GM19193 (cell line): ENCODE measurements around the gene PLA2R1.

ENCODE experiments used
- POLR2A ChIP-seq: IDR thresholded peaks from 4 replicates; pipeline ENCODE4 v1.6.1; 2011; ENCODE audit not compliant: insufficient read depth, insufficient read length; ENCODE audit errors: extremely low read depth

PLA2R1 gene

DNA sequence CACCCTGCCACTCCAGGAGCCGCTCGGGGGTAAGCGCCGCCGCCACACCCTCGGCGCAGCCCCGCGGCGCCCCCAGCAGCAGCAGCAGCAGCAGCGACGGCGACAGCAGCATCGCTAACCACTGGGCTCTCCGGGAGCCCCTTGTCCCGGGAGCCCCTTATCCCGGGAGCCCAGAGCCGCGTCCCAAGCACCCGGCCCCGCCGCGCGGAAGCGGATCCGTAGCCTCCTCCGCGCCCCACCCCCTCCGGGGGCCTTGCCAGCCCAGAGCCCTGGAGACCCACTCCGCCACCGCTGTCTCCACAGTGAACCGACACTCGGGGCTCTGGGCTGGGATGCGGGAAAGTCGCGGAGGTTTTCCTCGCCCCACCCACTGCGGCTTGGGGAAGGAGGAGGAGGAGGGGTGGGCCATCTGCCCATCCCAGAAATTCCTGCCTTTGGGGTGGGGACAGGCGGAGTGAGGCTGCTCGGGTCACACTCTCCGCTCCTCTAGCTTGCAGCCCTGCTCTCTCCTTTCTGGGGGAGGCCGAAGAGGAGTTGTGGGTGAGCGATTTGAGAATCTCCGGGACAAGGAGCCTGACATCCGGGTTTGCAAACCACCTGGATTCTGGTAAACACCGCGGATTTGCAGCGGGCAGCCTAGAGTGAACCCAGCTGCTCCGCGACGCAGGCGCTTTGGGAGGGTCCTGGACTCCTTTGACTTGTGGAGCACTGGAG lies at the start of gene PLA2R1:
PLA2R1 (minus strand) TSS at position 324 of the 714 bp plus-strand sequence; CDS start at position 112, 212 bp downstream.
- TF ChIP-seq POLR2A = no peak

DNA sequence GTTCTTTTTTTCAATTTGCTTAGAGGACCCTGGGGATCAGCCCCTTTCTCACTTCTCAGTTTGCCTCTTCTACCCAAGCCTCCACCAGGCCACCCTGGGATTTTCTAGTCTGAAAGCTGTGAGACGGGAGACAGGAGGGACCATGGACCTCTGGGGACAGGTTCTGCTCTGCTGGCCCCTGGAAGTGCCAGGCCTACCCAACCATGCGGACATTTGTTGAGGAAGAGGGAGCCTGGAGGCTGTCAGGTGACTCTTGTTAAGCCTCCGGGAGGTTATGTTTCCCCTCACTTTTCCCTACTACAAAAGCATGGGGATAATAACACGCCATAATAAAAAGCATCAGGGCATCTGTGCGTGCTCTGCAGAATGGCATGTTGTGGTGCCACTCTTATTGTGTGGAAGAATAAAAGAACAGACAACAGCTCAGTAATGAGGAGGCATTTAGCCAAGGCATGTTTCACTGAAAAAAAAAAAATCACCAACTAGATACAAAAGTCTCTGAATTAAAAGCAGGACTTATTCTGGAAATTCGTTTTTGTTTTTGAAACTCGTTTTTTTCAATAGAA lies 48.3 kb upstream of the PLA2R1 start:
- TF ChIP-seq POLR2A = no peak

- no peak for TF ChIP-seq POLR2A
Observed at GRCh38 chr2:160109939-160110673, 47.7 kb upstream of the PLA2R1 start.

DNA sequence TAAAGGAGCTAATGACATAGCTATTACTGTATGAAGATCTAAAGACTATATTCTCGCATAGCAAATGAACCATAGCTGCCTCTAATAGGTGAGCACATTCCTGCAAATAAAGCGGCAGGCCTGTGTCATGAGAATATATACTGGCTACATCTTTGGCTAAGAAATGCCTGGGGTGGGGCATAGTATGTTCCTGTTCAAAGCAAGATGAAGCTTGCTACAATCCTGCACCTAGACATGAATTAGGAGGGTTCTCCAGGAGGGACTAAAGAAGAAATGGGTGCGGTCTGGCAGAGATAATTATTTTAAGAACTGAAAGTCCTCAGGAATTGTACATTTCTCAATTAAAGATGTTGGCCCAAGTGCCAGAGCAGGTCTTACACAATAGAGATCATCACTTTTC lies 46.8 kb upstream of the PLA2R1 start:
- no peak for TF ChIP-seq POLR2A

DNA sequence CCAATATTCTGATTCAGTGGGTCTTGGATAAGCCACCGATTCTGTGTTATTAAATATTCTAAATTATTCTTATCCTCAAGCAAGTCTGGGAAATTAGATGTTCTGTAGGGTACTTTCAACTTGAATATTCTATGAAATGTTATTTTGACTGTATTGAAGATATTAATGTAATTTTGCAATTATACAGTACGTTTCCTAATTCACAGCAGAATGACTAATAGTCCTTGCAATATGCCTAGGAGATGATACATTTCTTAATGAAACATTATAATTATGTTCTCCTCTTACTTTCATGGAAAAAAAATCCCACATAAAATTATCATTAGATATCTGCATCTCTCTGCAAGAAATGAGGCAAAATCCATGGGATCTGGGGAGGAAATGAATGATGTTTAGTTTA lies 46.2 kb upstream of the PLA2R1 start:
- TF ChIP-seq POLR2A = no peak

DNA sequence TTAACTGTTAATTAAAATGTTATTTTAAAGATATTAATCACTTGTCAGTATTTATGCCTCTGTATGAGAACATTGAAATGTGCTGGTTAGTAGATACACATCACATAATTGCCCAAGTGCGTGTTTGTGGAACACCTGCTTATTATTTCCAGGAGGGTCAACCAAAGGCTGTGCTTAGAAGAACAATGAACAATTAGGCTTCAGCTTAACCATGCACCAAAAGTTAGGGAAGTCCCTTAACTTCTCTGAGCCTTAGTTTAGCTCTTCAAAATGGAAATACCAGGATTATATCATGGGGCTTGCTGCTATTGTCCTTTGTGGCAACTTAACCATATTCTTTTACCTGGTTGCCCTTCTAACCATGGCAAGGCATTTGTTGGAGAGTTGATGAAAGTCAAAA lies 43.0 kb upstream of the PLA2R1 start:
- no peak for TF ChIP-seq POLR2A

DNA sequence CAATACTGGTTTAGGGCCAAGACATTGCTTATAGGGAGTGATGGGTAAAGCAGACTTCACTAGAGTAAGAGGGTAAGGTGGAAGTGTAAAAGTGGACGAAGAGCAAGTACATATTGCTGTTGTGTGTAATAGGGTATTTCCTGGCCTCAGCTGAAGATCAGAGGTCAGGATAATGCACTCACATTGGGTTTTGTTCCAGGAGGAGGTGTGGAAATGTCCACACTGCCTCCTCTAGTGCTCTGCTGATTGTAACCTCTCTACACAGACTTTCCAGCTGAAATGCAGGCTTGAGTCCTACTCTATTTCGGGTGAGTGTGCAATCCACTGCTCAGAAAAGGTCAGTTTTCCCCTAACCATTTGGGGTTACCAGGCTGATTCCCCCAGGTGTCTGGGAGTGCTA lies 41.7 kb upstream of the PLA2R1 start:
- TF ChIP-seq POLR2A = no peak

DNA sequence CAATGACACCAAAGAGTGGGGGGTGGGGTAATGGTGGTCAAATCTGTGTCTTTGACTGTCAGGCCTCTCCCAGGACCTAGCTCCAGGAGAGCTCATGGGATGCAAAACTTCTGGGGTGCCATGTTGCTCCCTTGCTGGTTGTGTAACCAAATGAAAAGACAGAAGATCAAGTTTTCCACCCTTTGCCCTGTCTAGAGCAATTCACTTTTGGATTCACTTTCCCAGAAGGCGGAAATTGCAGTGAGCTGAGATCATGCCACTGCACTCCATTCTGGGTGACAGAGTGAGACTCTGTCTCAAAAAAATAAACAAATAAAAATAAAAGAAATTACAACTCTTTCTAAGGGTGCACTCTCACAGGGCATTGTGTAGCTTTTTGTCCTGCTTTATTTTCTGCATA lies 34.9 kb upstream of the PLA2R1 start:
- TF ChIP-seq POLR2A = no peak

DNA sequence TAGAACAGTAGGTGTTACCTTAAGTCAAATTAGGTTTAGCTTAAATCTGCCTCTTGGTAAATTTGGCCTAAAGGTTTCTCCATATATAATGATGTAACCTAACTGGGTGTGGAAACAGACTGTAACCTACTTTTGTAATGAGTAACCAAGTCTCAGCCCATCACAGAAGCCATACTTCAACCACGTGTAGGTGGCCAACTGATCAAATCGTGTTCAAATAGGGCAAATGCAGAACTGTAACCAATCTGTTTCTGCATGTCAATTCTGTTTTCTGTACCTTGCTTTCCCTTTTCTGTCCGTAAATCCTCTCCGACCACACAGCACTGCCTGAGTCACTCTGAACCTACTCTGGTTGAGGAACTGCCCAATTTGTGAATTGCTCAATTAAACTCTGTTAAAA lies 34.0 kb upstream of the PLA2R1 start:
- TF ChIP-seq POLR2A = no peak

DNA sequence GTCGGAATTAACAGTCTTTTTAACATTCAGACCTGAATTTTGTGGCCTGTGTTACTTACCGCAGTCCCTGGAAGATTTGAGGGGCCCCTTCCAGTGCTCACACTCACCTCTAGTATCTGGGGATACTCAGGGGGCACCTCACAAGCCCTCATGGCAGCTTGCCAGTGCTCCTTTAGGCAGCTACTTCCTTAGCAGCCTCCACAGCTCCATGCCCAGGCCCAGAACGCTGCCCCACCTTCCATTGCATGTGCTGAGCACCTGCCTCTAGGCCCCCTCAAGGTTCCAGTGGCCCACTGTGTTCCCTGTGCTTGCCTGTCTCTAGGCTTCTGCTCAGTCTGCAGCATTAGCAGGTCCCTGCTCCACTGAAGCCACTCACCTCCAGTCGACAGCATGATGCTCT lies 30.0 kb upstream of the PLA2R1 start:
- no peak for TF ChIP-seq POLR2A

DNA sequence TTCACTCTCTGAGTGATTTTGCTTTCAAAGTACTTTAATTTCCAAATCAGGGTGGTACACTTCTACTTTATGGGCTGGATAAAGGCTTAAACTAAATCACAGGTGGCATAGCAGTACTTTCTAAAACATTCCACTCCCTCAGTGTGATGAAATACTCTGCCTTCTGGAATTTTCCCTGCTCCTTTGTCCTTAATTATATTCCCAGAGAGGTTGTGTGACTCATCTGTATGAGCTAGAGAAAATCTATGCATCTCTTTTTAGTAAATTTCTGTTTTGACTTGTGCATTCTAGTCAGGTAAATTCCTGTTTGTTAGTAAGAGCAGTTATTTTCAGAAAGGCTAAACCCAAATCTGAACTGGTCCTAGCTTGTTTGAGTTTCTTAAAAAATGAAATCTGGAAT lies 29.0 kb upstream of the PLA2R1 start:
- no peak for TF ChIP-seq POLR2A

DNA sequence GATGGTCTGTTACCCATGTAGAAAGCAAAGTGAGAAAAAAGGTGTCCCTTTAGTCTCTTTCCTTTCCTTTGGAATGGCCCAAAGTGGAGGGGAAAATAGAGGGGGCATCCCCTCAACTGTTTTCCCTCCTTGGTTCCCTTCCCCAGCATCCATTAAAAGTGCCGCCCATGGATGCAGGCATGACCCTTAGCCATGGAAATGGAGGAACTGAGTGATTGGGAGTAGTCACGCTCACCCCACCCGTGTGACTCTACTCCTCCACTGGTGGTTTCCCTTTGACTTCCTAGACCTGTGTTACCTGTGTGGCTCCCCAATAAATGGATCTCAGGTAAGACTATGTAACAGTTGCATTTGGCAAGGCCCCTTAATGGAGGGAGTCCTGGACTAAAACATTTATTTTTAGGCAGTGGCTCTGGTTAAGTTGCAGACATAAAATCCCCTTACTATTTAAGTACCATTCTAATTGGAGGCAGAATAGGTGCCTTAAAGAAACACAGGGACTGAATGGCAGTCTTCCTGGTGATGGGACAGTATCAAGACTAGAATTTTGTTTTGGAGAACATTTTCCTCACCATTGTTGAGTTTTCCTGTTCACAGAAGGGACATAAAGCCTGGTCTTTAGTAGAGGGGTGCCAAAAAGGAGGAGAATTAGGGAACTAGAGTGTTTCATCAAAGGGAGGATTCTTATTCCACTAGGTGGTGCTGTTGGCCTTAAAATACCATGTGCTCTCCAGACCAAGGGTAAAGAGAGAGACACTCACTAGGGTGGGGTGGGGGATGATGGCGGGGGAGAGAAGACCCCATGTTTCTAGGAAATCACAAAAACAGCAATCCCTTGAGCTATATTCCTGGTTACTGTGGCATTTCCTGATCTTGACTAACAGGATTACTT lies 25.7 kb upstream of the PLA2R1 start:
- no peak for TF ChIP-seq POLR2A

DNA sequence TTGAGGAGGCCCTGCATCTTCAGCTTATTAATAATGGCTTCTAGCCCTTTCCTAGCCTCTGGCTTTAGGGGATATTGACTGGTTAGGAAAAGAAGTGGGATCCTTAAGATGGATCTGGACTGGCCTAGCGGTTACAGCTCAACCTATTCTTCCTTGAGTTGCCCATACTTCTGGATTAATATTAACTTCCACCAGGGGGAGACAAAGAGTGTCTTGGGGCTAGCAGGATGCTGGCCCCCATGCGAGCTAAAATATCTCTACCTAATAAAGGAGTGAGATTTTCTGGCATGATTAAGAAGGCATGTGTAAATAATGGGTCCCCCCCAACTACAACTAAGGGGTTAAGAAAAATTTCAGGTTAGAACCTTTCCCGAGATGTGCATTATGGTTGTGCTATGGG lies 23.2 kb upstream of the PLA2R1 start:
- TF ChIP-seq POLR2A = no peak

DNA sequence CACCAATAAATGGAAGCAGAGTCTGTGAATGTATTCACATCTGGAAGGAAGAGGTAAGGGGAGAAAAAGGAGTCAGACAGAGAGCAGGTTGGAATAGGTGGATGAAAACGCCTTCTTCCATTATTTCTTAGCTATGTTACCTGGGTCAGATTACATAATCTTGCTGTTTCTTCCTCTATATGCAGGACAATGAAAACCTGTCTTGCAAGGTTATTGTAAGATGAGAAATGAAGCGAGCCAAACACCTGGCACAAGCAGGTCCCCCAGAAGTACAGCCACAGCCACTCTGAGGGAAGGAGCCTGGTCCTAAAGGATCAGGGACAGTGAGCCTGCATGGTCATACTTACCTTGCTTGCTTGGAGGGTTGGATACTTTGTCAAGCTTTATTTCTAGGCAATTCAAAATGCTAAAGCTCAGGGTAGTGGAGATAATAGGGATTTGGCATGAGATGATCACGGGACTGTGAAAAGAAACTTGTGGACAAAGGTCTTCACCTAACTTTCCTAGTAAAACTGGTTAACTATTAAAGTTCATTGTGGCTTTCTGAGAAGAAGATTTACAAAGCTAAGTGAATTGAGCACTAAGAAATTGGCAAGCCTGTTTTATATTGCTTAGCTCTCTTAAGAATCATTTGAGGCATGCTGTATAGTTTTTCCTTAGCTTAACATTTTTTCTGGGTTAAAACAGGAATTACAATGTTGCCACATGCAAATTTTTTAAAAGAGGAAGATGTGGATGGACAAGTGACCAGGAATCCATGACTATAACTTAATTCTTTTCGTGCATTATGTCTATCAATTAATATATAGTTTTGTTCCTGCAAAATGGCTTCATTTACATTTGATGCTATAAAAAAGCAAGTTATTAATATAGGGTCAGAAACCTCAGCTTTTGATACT lies 15.7 kb upstream of the PLA2R1 start:
- no peak for TF ChIP-seq POLR2A

GRCh38 chr2:160076914-160077313 lies 14.5 kb upstream of the PLA2R1 start:
- TF ChIP-seq POLR2A = no peak

DNA sequence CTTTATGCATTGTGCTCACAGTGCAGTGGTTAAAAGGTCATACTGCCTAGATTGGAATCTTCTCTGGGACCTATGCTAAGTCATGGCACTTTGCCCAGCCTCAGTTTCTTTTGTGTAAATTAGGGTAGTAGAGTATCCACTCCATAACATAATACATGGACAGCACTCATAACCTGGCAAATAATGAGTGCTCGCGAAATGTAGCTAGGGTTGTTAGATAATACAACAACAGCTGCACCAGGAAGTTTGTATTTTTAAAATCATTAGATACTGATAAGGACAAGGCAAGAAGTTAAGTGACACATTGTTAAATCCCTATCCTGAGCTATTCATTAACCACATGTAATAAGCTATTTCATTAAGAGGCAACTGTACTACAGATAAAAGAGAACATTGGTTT lies 13.8 kb upstream of the PLA2R1 start:
- no peak for TF ChIP-seq POLR2A
